Measurements from ENCODE around the gene NXN.
"Not testable (repeated sequence)": the region's sequence is repeated elsewhere in the genome, so short reads cannot be mapped to it uniquely, and the experiment has no call there.

The NXN gene

GRCh38 chr17:862582-862981, 117.0 kb downstream of the NXN start:
- no peak for DNase-seq (ENCODE audit: low read depth in 2 of 2)

- DNase-seq (ENCODE audit: low read depth in 2 of 2): no peak
Measured at GRCh38 chr17:861364-861763, 118.2 kb downstream of the NXN start.

DNA sequence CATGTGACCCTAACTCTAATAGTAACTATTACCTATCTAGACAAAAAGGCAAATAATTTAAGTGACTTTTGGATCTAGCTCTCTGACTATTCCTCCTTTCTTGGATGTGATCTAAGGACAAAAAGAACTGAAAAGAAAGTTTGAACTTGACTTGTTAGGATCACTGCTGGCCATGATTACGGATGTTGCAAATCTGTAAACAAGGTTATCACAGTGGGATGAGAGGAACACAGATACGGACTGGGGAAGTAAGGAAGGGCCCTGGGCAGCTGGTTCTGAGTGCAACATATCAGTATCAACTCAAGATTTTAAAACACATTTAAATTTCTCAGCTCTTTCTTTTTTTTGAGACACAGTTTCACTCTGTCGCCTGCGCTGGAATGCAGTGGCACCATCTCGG, 118.8 kb downstream of the NXN start:
- DNase-seq (ENCODE audit: low read depth in 2 of 2): no peak

- no peak for DNase-seq (ENCODE audit: low read depth in 2 of 2)
Measured at GRCh38 chr17:859824-860195, 119.8 kb downstream of the NXN start.

GRCh38 chr17:859061-859823, 120.3 kb downstream of the NXN start:
- DNase-seq (ENCODE audit: low read depth in 2 of 2): no peak

DNA sequence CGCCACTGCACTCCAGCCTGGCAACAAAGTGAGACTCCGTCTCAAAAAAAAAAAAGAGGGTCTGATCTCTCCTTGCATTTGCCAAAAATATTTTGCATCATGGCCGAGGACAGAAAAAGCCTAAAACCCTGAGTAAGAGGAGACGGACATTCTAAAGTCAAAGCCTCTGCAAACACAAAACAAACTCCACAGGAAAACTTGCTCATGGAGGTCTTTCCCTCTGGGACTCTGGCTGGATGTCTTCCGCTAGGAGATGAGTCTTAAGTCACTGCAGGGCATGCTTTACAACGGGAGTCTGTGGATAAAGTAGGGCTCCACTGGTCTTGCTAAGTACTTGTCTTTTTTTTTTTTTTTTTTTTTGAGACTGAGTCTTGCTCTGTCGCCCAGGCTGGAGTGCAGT, 123.4 kb downstream of the NXN start:
- no peak for DNase-seq (ENCODE audit: low read depth in 2 of 2)

DNA sequence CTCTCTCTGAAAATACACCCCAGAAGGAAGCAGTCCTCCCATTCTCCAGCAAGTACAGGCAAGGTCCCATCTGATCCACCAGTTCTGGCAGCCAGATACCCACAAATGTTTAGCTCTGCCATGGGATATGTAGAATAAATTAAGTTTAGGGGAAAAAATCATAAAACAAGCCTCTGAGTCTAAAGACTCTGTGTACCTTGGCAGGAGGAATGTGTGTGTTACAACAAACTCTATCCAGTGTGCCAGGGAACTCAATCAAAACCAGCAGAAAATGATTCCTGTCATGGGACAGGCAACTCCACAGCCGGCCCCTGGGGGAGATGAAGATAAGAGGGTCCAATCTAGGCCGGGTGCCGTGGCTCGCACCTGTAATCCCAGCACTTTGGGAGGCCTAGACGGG, 124.0 kb downstream of the NXN start:
- DNase-seq (ENCODE audit: low read depth in 2 of 2): no peak

DNA sequence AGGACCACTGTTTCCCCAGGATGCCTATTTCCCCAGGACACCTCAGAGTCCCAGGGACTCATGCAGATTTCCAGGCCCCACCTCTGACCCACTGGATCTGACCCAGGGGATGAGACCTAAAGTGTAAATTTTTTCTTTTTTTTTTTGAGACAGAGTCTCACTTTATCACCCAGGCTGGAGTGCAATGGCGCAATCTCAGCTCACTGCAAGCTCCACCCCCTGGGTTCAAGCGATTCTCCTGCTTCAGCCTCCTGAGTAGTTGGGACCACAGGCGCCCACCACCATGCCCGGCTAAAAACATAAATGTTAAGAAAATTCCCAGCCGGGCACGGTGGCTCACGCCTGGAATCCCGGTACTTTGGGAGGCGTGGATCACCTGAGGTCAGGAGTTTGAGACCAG, 126.7 kb downstream of the NXN start:
- DNase-seq (ENCODE audit: low read depth in 2 of 2): not testable (repeated sequence)

- DNase-seq (ENCODE audit: low read depth in 2 of 2): no peak
Measured at GRCh38 chr17:852349-852748, 127.2 kb downstream of the NXN start.

GRCh38 chr17:851924-852323, 127.7 kb downstream of the NXN start:
- DNase-seq (ENCODE audit: low read depth in 2 of 2): no peak

GRCh38 chr17:850851-851763, 128.5 kb downstream of the NXN start:
- no peak for DNase-seq (ENCODE audit: low read depth in 2 of 2)

GRCh38 chr17:850086-850850, 129.3 kb downstream of the NXN start:
- DNase-seq (ENCODE audit: low read depth in 2 of 2): no peak

DNA sequence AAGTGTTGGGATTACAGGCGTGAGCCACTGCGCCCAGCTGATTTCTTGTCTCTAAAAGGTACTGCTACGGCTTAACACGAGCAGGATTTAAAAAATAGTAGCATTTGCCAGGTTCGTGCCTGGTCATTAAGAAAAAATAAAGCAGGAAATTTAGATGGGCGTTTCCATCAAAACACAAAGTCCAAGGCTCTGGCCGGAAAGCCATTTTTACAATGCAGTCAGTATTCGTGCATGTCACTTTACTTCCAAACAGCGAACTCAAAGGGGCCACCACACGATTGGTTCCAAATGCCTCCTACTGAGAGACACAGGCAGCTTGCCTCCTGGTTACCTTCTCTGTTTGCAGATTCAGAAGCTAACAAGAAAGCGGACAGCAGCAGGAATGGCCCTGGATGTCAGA, 131.2 kb downstream of the NXN start:
- no peak for DNase-seq (ENCODE audit: low read depth in 2 of 2)

GRCh38 chr17:846901-847843, 132.4 kb downstream of the NXN start:
- no peak for DNase-seq (ENCODE audit: low read depth in 2 of 2)

GRCh38 chr17:841313-841712, 138.3 kb downstream of the NXN start:
- DNase-seq (ENCODE audit: low read depth in 2 of 2): no peak

- no peak for DNase-seq (ENCODE audit: low read depth in 2 of 2)
Measured at GRCh38 chr17:838486-838885, 141.1 kb downstream of the NXN start.

- no peak for DNase-seq (ENCODE audit: low read depth in 2 of 2)
Measured at GRCh38 chr17:836151-836550, 143.4 kb downstream of the NXN start.

GRCh38 chr17:835721-836120, 143.9 kb downstream of the NXN start:
- not testable (repeated sequence) for DNase-seq (ENCODE audit: low read depth in 2 of 2)

DNA sequence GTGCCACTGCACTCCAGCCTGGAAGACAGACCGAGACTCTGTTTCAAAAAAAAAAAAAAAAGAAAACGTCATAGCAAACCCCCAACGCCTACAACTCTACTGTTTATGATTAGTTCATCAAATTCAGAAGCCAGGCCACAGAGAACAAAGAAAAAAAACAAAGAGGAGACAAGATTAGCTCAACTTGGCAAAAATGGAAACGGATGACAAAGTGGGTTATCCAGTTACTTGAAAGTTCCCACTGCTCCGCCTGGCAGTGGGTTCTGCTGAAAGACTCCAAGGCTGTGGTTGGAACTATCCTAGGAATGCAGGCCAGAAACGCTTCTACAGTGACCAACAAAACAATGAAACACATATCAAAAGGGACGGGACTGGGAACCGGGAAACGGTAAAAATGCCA, 144.3 kb downstream of the NXN start:
- DNase-seq (ENCODE audit: low read depth in 2 of 2): no peak

GRCh38 chr17:834136-834535, 145.4 kb downstream of the NXN start:
- no peak for DNase-seq (ENCODE audit: low read depth in 2 of 2)

- no peak for DNase-seq (ENCODE audit: low read depth in 2 of 2)
Measured at GRCh38 chr17:830950-831349, 148.6 kb downstream of the NXN start.

Data from activated CD4-positive, alpha-beta T cell treated with anti-CD3 and anti-CD28 coated beads for 24 hours (primary cell).